Endometrium (tissue), 2 donors: Measurements from ENCODE around the gene RASGRF2.
"Not testable (repeated sequence)": the region's sequence is repeated elsewhere in the genome, so short reads cannot be mapped to it uniquely, and the experiment has no call there.

Experiments
- FAIRE-seq: peaks from 2 replicates; lab custom pipeline; 2012; peaks lifted over from hg19 to GRCh38; lab: Jason Lieb, UNC
- donor health status: control.
- donor health status: control.

RASGRF2 gene

DNA sequence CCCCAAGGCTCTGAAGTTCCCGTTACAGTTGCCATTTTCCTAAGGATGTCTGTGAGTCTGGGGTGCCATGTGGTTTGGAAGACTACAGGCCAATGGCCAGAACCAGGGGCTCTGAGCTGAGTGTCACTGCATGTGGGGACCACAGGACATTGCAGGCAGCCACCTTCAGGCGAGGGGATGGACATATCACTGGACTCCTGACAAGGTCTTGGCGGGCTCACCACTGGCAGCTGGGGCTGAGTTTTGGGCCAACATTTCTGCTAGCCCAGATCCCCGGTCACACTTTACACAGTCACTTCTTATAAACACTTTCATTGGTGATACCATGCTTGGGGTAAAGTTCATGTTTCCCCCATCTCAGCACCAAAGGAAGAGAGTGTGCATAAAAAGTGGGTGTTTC lies 109.8 kb downstream of the RASGRF2 start:
- FAIRE-seq = no peak

DNA sequence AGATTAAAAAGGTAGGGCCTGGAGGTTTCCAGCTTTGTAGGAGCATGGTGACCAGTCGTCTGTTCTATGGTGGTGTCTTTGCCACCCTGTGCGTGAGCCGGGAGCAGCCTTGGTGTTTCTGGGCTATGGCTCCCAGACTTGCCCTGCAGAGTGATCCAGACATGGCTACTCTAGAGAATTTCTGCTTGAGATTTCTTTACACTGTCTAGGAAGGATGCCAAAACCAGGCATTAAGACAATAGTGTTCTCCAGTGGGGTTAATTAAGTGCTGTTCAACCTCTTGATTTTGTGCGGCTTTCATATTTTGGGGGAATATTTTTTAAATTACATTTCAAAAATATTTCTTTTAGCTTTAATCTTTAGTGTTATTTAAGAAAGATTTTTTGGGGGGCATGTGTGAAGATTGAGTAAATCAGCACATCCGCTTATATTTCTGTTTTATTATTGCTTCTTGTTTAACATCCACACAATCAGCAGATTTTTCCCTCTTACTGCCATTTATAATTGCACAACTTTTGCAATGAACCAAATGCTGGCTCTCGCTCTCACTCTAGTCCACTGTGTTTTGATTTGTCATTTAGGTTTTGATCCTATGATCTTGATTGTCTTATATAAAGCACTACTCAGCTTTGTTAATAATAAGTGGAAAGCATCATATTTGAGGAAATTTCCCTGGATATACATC lies 110.5 kb downstream of the RASGRF2 start:
- FAIRE-seq = no peak

DNA sequence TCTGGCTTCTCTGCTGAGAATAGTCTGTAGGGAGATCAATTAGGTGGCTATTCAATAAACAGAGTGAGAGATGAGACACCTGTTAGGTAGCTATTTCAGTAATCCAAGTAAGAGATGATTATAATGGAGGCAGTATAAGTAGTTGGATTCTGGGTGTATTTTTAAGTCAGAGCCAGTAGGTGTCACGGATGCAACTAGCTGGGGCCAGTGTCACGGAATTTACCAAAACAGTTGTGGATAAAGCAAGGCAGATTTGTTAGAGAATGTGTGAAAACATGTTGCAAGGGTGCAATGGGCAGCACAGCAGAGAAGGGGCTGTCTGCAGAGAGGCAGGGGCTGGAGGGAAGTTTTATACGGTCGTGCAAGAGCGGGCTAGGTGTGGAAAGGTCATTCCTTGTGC lies 114.9 kb downstream of the RASGRF2 start:
- no peak for FAIRE-seq

DNA sequence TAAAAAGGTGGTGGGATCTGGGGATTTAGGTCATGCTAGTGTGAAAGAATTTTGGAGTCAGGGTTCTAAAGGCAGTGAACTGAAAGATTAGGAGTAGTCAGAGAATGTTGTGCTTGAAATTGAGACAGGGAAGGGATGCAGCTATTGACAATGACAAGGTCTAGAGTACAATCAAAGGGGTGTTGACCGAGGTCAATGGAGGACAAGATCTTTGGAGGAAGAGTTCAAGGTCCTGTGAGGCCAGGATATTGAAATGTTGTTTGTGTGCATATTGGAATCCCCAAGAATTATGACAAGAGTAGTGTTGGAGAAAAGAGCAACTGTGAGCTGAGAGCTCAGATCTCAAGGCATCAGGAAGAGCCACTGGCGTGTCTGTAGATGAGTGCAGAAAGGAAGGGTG lies 116.9 kb downstream of the RASGRF2 start:
- no peak for FAIRE-seq

DNA sequence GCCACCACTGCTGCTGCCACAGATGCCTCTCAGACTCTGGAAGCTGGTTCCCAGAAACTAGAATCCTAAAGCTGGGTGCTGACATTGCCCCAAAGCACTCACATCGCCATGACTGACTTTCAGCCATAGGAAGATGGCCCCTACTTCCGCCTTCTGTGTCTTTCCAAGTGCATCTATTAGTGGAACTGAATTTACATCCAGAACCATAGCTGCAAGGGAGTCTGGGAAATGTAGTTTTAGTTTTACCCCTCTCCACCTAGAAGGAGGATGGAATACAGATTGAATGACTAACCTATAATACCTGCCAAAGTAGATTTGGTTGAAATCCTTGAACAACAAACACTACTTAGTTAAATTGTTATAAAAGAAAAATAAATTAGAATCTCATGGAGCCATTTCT lies 118.8 kb downstream of the RASGRF2 start:
- no peak for FAIRE-seq

DNA sequence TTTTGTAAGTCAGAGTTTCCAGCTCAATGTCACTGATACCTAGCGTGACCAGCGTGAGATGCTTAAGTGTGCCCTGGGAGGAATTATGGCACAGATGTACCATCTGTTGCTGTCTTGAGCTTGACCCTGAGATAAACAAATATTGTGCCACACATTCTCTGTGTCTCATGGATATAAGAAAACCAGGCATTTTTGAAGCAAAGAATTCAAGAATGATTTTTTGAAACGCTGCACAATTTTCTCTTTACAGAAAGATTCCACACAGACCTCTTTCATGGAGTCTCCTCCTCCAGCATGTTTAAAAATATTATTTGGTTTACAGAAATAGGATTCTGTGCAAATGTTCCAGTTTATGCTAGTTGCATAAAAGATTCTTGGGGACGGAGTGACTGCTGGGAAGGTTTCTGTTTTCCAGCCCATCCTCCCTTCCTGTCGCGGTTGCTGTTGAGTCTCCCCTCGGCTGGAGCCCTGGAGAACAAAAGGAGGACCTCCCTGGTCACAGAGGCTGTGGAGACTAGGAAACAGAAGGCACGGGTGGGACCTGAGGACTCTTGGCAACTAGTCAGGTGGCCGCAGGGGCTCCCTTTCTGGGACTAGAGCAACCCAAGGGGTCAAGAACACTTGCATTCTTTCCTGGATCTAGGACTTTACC lies 120.8 kb downstream of the RASGRF2 start:
- FAIRE-seq = no peak

DNA sequence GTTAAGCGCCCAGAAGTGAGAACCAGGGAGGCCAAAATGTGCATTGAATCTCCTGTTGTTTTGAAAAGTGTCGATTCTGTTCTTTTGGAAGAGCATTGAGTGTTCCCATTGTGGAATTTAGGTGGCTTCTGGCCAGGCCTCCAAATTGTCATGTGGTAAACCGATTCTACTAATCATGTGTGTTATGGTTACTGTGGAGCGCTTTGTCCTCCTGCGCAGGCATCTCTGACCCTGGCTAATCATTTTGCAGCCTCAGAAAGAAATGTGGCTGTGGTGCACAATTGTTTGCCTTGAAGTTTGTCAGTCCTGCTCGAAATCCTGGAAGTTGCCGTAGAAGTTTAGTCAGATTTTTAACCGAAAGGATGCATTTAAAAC lies 121.3 kb downstream of the RASGRF2 start:
- no peak for FAIRE-seq

DNA sequence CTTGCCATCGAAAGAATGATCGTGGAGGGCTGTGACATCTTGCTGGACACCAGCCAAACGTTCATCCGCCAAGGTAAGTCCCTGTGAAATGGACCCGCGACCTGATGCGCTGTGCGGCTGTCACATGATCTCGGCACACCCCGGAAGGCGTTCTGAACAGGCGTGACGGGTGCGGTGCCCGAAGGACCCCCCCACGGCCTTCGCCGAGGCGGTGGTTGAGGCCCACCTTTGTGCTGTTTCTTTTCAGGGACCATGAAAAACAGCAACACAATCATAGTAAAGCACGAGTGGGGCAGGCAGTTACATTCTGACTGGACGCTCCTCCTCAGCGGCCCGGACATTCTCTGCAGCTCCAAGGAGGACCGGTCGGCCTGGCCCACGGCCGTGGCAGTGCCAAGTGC lies 126.7 kb downstream of the RASGRF2 start:
- FAIRE-seq = no peak

DNA sequence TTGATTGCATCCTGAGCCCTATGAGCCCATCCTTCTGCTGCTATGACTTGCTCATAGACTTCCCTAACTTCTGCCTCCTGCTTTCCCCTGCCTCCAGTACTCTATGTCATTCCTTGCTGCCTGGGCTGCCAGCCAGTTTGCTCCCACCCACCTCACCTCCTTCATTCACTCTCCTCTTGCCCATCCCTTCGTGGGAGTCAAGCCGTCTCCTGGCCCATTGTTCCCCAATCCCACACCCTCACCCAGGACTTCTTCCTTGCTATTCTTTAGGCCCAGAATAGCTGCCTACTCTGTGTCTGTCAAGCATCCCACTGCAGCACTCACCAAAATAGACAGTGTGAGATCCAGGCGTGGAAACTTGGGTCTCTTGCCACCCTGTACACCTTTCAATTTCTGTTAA lies 131.0 kb downstream of the RASGRF2 start:
- FAIRE-seq = no peak

DNA sequence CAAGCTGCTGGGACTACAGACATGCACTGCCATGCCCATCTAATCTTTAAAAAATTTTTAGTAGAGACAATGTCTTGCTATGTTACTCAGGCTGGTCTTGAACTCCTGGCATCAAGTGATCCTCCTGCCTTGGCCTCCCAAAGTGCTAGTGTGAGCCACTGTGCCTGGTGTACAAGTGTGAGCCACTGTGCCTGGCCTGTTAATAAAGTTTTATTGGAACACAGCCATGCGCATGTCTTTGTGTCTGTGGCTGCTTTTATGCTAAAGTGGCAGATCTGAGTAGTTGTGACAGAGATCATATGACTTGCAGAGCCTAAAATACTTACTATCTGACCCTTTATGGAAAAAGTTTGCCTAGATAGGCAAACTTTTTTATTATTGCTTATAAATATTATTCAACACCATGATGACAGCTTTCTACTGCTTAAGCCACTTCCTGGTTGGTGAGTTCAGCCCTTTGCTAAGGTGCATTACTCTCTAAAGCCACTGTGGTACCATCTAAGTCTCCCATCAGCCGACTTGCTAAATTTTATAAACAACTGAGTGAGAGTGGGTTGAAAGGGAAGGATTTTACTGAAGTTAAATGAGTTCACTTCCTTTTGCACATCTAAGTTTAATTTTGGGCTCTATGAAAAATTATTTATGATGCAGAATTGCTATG lies 133.5 kb downstream of the RASGRF2 start:
- no peak for FAIRE-seq

DNA sequence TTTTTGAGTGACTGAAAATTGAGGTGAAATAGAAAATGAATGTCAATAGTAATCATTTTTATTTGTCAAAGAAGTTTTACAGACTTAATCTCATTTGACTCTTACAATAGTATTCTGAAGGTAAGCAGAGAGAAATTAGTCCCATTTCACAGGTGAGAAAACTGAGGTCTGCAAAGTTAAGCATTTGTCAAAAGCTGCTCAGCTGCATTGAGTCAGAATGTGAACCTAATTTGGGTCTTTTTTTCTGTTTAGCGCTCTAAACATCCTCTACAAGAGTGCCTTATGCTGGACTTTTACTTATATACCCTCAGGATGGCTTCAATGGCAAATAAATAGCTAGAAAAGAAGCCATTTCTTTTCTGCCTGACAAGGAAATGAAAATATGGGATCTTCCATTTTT lies 135.7 kb downstream of the RASGRF2 start:
- no peak for FAIRE-seq

DNA sequence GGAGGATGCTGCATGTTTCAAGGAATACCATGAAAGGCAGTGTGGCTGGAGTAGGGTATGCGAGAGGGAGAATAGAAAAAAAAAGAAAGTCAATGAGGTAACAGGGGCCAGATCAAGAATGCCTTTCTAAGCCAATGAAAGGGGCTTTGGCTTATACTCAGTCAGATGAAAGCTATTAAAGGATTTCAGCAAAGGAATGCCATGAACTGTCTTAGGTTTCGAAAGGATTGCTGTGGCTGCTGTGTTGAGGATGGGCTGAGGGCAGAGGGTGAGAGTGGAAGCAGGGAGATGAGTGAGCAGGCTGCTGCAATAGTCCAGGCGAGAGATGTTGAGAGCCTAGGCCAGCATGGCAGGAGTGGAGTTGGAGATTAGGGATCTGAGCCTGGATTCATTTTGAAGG lies 137.6 kb downstream of the RASGRF2 start:
- no peak for FAIRE-seq

DNA sequence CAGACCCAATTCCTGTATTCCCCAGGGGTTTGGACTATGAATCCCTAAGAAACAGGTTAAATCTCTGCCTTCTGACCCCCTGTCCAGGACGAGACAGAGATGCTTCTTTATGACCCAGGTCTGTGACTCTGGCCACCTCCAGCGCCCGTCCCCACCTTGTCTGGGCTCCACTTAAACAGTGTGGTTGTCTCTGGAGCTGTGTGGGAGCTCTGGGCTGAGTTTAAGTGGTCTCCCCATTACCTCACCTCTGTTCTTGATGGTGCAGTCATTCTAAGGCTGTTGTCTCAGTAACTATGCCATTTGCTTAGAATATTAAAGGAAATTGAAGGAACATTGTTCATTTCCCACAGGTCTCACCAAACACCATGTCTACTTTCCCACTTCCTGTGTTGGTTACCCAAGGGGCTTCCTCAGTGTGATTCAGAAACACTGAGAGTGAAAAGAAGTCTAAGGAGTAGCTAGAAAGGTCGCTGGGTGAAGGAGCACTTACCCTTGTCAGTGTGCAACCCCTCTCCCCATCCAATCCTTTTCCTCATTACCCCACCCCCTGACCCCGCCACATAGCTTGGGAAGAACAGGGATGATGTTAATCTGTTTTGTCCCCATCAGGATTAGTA lies 145.2 kb downstream of the RASGRF2 start:
- no peak for FAIRE-seq

DNA sequence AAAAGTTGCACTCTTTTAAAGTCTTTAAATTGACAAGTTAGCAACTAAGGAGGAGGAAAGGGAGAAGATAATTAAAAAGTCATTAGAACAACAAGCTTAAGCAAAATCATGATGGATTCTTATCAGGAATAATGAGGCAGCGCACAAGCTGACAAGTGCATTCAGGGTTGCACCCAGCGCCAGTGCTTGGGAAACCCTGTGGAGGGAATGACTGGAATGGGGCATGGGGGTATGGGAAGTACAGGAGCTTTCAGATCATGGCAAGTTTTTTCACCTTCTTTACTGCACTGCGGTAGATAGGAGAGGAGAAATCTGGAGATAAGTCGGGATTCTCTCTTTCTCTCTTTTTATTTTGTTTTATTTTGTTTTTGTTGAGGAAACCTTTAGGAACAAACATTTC lies 155.1 kb downstream of the RASGRF2 start:
- FAIRE-seq = no peak

DNA sequence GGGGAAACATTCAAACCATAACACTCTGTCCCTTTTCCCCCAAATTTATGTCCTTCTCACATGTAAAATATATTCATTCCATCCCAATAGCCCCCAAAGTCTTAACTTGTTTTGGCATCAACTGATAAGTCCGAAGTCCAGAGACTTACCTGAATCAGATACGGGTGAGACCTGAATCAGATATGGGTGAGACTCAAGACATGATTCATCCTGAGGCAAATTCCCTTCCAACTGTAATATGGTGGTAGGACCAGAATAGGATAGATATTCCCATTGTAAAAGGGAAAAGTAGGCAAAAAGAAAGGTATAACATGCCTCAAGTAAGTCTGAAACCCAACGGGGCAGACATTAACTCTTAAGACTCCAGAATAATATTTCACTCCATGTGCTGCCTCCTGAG lies 157.4 kb downstream of the RASGRF2 start:
- FAIRE-seq = no peak

DNA sequence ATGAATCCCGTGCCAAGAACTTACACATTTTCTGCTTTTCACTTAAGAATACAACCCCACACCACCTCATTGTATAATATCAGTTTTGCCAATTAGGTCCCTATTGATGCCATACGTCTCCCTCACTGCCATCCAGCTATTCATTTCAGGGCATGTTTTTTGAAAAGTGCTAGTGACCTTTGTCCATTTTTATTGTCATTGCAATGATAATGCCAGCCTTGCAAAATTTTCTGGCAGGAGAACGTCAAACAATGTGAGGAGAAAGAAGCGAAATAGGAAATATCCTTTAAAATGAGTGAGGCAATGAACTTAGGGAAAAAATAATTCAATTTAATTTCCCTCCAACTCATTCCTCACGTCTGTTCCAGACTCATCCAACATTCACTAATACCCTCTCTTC lies 161.1 kb downstream of the RASGRF2 start:
- no peak for FAIRE-seq

DNA sequence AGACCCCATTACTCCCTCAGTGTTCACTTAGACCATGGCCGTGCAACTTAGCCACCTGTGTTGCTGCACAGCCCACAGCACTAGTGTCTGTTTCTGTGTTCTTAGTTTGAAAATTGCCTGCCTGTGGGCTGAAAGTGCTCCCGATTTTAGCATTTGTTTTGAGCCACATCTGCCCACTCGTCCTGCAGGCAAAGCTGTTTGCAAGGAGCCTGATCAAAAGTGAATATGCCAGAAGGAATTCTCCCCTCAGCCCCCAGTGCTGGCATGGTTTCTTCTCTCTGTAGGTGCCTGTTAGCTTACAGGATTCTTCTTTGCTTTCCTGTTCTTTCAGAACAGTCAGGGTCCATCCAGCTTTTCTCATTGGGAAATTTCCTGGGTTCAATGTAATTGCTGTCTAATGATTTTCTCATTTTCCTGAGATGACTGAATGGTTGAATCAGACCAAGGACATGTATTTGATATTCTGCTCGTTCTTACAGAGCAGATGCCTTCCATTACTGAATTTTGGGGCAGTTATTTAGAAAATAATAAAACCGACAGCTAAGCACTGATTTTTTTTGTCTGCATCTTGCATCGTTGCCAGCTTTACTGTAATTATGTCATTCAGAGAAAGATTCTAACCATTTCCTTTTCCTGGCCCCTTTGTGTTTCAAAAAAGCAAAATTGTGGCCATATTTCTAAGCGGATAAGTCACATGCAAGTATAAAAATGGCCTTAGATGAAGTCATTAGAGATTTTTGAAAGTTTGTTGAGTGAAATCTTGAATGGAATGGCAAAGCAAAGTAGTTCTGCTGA lies 161.9 kb downstream of the RASGRF2 start:
- no peak for FAIRE-seq

DNA sequence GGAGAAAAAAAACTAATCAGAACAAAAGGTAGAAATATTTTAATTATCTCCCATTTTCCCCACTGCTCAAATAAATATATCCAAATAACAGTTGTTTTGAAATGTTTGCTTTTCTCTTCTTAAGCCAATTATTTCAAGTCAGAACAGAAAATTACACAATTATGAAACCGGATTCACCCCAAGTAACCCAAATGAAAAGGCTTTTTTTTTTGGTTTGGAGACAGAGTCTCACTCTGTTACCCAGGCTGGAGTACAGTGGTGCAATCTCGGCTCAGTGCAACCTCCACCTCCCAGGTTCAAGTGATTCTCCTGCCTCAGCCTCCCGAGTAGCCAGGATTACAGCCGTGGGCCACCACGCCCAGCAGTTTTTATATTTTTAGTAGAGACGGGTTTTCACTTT lies 164.5 kb downstream of the RASGRF2 start:
- FAIRE-seq = not testable (repeated sequence)

DNA sequence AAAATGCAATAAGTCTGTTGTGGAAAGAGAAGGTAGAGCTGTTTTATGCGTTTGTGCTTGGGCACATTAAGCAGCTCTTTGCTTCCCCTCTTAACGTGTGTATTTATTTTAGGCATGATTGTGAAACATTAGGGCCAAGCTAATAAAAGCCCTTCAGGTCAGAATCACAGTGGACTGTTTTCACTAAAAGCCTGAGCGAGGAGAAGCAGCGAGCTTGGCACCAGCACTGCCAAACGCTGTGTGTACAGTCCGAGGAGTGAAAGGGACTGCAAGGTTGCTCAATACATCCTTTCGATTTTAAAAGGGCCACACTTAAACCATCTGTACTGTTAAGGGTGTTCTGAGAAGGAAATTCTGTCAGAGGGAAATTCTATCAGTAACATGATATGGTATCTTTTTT lies 165.8 kb downstream of the RASGRF2 start:
- no peak for FAIRE-seq

DNA sequence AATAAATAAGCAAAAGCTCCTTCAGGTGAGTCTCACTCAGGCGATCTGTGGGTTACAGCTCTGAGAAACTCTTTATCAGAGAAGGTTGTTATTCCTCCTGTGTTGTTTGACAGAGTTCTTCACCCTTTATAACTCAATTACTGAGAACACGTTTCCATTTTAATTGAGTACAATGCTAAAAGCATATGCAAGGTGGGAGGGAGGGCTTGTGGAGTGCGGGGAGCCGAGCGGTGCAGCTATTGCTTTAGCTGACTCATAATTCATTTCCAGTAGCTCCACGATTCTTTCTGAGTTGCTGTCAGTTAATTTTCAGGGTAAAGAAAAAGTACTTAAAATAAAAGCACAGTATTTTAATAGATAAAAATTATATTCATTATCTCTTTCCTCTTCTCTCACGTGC lies 168.3 kb downstream of the RASGRF2 start:
- FAIRE-seq = no peak

DNA sequence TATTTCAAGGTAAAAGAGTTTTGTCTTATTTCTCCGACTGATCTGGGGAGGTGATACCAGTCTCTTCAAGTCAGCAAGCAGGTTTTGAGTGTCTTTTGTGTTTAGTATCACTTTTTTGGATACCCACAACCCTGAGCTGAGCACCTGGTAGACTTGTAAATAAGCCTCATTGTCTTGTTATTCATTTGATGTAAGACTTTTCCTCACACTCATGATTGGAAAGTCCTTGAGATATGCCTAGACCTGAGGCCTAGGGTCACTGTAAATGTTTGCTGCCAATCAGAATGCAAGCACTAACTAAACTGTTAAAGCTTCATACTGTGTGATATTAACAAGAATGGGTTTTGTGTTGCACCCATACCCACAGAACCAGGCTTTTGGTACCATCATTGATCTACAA lies 172.2 kb downstream of the RASGRF2 start:
- no peak for FAIRE-seq

DNA sequence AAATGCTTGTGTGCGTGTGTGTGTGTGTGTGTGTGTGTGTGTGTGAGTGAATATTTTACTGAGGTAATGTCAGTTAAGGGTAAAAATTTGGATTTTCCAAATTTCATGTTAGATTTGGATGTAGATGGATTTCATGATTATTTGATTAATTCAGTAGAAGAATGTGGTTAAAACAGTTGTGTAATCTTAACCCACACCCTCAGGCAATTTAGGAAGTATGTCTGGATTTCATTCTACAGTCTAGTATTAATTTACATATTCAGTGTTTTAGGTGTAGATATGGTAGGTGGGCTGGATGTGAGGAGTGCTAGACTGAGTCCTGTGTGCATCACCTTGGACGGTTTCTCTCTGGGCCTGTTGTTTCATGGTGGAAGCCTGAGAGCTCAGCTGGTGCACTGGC lies 173.9 kb downstream of the RASGRF2 start:
- FAIRE-seq = no peak

DNA sequence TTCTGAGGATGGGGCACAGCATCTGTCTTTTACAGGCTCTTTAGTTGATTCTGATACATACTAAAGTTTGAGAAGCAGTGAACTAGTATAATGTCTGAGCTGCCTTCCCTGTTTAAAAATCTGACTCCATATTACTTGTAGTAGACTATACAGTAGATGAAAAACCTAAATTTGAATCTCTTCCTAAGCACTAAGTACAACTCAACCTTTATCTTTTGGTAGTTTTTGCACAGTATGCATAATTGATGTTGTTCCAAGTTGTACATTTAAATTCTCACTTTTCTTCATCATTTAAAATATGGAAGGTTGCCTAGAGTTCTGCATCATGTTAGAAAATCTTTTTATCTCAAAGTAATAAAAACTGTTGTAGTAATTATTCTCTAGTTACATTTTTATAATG lies 174.4 kb downstream of the RASGRF2 start:
- FAIRE-seq = no peak
